Small intestine (tissue), 7 donors: ENCODE data around the gene SEZ6L. TPM values are rescaled to one million over a fixed set of nuclear protein-coding genes. Genes with fewer than 3 reads are reported as not detected.
A peak's percentile ranks its signal among the peaks of the same experiment; 100 is the strongest.
"Not testable (repeated sequence)": the region's sequence is repeated elsewhere in the genome, so short reads cannot be mapped to it uniquely, and the experiment has no call there.

Experiments
- DNase-seq, 2 donors: peaks; one replicate each; pipeline versions ENCODE4 v3.0.0 to v3.0.0-alpha.2; 2013
- FAIRE-seq: peaks from 2 replicates; lab custom pipeline; 2012; peaks lifted over from hg19 to GRCh38; lab: Jason Lieb, UNC
- H3K27ac ChIP-seq, 3 donors: one replicate each; pipeline ENCODE4 v1.5.1; 2013; ENCODE audit warnings: low read length in 2 of 3, mild to moderate bottlenecking in 2 of 3, control low read depth in 1 of 3, inconsistent platforms in 1 of 3, low read depth in 1 of 3, moderate library complexity in 1 of 3
- H3K27me3 ChIP-seq, 3 donors: one replicate each; pipeline ENCODE4 v1.6.1; 2013; ENCODE audit warnings: low read length in 3 of 3, inconsistent platforms in 1 of 3; ENCODE audit not compliant: control insufficient read depth in 3 of 3, insufficient read depth in 3 of 3
- H3K36me3 ChIP-seq, 3 donors: one replicate each; pipeline ENCODE4 v1.6.1; 2013; ENCODE audit warnings: low read length in 3 of 3, inconsistent platforms in 1 of 3, low read depth in 1 of 3, mild to moderate bottlenecking in 1 of 3, moderate library complexity in 1 of 3; ENCODE audit not compliant: control insufficient read depth in 3 of 3, insufficient read depth in 2 of 3
- H3K4me1 ChIP-seq, 3 donors: one replicate each; pipeline ENCODE4 v1.6.1; 2013; ENCODE audit warnings: low read length in 2 of 3, inconsistent platforms in 1 of 3, low read depth in 1 of 3, mild to moderate bottlenecking in 1 of 3, moderate library complexity in 1 of 3; ENCODE audit not compliant: control insufficient read depth in 3 of 3, insufficient read depth in 2 of 3
- H3K4me3 ChIP-seq, 3 donors: one replicate each; pipeline ENCODE4 v1.5.1; 2013; ENCODE audit warnings: low read length in 3 of 3, control low read depth in 1 of 3, inconsistent platforms in 1 of 3, low read depth in 1 of 3, mild to moderate bottlenecking in 1 of 3, moderate library complexity in 1 of 3
- H3K9me3 ChIP-seq, 2 donors: one replicate each; pipeline ENCODE4 v1.6.1; 2013; ENCODE audit warnings: low read depth in 1 of 2, low read length in 1 of 2; ENCODE audit not compliant: control insufficient read depth in 2 of 2, insufficient read depth in 1 of 2
- WGBS, 3 donors: extraction: QIAGEN DNeasy Blood & Tissue Kit; methylation state at CpG; one replicate each; pipeline ENCODE4 v1.1.7; 2013; 5-methylcytosine and 5-hydroxymethylcytosine counted together
- polyA plus RNA-seq, 4 donors: library from polyadenylated mRNA; stranded (reverse) in 3 of 4; unstranded in 1 of 4; fragments of 200-250 nt in 3 of 4; fragments of 120-200 nt in 1 of 4; gene quantifications; one replicate each; pipeline versions ENCODE4 v1.2.1 to v1.2.3, GENCODE V29; 2013
- donor health status: healthy with polysubstance abuse.
- donor health status: control.
- donor health status: control.
- donor health status: Bipolar disorder and iron deficiency.
- donor health status: healthy.

SEZ6L gene
- polyA plus RNA-seq, 4 donors: 0.25 to 0.91 TPM; not detected in 2

DNA sequence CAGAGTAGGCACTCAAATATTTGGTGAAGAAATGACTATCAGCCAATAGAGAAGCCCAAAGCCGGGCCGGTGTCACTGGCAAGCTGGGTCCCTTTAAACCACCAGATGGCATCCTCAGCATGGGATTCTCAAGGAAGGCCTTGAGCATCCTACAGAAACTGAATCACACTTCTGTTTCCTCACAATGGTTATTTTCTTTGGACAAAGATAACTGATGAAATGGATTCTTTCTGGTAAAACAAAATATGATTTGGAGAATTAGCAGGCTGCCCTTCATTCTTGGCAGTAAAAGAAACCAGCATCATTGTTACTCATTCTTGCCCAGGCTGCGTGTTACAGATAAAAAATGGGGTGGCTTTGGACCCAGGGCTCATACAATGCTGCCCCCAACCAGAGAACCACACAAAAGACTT lies 229.5 kb downstream of the SEZ6L start:
- H3K4me1 ChIP-seq: no peaks in the 10 kb centered on the region

GRCh38 chr22:26399289-26399688 lies 230.0 kb downstream of the SEZ6L start:
- Histone ChIP-seq H3K4me3 (no peak overlapping the region), H3K9me3 (no peaks in the 10 kb centered on the region), H3K4me1 (no peaks in the 10 kb centered on the region), H3K36me3 (no peaks in the 10 kb centered on the region), H3K27ac (no peak overlapping the region), H3K27me3 (peaks cover 0 to 3% (median 0%) of the 10 kb centered on the region in 3 donors)
- 65 to 72% (median 68%) methylated on average over 1 of the region's 1 CpG for WGBS, 3 donors
- no peak for DNase-seq
- no peak for FAIRE-seq

More for the DNA sequence above, 229.5 kb downstream of the SEZ6L start:
- Histone ChIP-seq H3K27me3 (peaks cover 0 to 3% (median 0%) of the 10 kb centered on the region in 3 donors), H3K4me3 (no peak overlapping the region), H3K9me3 (no peaks in the 10 kb centered on the region), H3K36me3 (no peaks in the 10 kb centered on the region), H3K27ac (no peak overlapping the region)
- 30 to 39% (median 33%) methylated on average over 3 of the region's 3 CpGs for WGBS, 3 donors
- peak; percentile 56 to 70 for DNase-seq
- no peak for FAIRE-seq

- Histone ChIP-seq H3K27ac (no peak overlapping the region), H3K4me1 (no peaks in the 10 kb centered on the region), H3K4me3 (no peak overlapping the region), H3K27me3 (peaks cover 0 to 3% (median 0%) of the 10 kb centered on the region in 3 donors), H3K36me3 (no peaks in the 10 kb centered on the region), H3K9me3 (no peaks in the 10 kb centered on the region)
- DNase-seq (no peak), FAIRE-seq (no peak)
- 75 to 79% (median 77%) methylated on average over 5 of the region's 5 CpGs for WGBS, 3 donors
These were observed 232.5 kb downstream of the SEZ6L start for GRCh38 chr22:26401726-26402125.

DNA sequence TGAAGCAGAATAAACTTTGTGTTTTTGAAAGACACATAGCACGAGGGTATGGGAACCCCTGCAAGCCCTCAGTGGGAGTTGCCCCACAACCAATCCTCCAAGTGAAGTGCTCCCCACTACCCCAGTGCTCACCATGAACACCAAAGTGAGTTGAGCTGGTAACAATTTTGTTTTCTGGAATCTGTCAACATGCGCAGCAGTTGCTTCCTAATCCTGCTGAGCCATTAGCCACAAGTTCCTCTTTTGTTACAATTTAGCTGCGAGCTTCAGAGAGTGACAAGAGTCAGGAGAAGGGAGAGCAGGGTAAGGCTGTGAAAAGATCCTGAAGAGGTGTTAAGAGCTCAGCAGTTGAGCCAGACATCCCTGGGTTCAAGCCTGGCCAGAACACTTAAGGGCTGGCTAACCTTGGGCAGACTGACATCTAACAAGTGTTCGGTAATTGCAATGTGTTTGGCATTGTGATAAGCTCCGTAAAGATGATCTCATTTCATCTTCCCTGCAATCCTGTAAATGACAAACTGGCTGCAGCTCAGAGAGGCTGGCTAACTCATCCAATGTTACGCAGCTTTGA lies 235.7 kb downstream of the SEZ6L start:
- no peaks in the 10 kb centered on the region for H3K9me3 ChIP-seq
- WGBS, 3 donors: 27 to 31% (median 29%) methylated on average over 6 of the region's 6 CpGs
- no peak for DNase-seq
- no peaks in the 10 kb centered on the region for H3K4me1 ChIP-seq
- no peak for FAIRE-seq
- H3K27ac ChIP-seq: no peak overlapping the region
- no peaks in the 10 kb centered on the region for H3K36me3 ChIP-seq
- peaks cover 0 to 3% (median 0%) of the 10 kb centered on the region in 3 donors for H3K27me3 ChIP-seq
- H3K4me3 ChIP-seq: no peak overlapping the region

DNA sequence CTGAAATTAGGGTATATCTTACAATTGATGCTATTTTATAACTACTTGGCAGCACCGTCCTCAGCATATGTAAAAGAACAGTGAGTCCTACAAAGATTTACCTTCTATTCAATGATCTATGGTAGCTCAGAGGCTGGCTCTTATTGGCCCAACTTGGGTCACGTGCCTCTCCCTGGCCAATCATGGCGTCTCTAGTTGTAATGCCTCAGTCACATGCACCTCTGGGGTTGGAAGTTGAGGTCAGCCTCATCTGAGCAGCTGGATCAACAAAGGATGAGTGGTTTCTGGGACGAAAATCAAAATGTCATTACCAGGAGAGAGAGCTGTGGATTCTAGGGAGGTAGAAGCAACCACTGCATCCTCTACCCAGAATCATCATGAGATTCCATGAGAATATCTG lies 236.9 kb downstream of the SEZ6L start:
- Histone ChIP-seq H3K9me3 (no peaks in the 10 kb centered on the region), H3K4me3 (no peak overlapping the region), H3K27ac (no peak overlapping the region), H3K4me1 (no peaks in the 10 kb centered on the region), H3K36me3 (no peaks in the 10 kb centered on the region), H3K27me3 (peaks cover 0 to 3% (median 2%) of the 10 kb centered on the region in 3 donors)
- DNase-seq (no peak), FAIRE-seq (no peak)
- 80 to 83% (median 80%) methylated on average over 4 of the region's 4 CpGs for WGBS, 3 donors

GRCh38 chr22:26408562-26409220 lies 239.4 kb downstream of the SEZ6L start:
- H3K4me3 ChIP-seq, FAIRE-seq, H3K36me3 ChIP-seq, H3K4me1 ChIP-seq, H3K27ac ChIP-seq, DNase-seq, H3K9me3 ChIP-seq, H3K27me3 ChIP-seq: not testable (repeated sequence)
- 85 to 92% (median 91%) methylated on average over 7 of the region's 7 CpGs for whole genome bisulfite sequencing, 3 donors

DNA sequence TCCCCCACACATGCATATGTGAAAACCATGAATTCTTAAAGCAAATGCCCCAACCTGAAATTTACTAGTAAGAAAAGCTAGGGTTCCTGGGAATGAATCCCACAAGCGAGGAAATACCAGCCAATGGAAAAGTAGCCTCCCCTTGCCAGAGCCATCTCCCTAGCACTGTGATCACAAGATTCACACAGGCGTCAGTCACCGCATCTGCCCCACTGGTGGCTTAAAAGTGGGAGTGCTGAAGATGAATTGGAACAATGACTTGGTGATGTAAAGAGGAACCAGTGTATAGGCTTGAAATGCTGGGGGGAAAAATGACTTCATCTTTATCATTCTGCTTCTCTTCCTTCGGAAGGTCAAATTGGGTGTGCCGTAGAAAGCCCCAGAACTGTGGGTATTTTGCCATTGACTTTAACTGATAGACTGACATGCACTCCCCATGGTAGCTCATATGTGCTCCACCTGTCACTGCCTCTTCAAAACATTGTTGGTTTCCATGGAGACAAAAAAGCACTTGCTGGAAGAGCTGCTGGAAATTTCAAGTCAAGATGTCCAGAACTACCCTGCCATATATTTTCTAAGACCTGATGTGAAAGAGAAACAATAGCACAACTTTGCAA lies 240.6 kb downstream of the SEZ6L start:
- FAIRE-seq: no peak

DNA sequence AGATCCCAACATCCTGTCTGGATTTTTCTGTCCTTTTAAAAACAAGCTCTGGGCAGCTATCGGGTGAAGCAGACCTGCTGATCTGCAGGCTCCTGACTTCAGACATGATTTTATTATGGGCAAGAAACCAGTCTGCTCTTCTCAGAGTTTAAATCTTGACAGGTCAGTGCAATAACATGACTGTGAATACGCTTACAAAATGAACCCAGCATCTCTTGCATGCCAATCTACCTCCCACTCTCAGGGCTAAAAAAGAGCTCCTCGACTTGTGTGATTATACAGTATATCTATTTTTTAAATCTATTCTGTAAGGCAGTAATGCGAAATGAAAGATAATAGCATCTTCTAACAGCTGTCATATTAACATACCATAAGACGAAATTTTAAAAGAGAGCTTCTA lies 241.1 kb downstream of the SEZ6L start:
- no peaks in the 10 kb centered on the region for H3K36me3 ChIP-seq
- WGBS, 3 donors: 73 to 80% (median 75%) methylated on average over 5 of the region's 5 CpGs
- H3K4me3 ChIP-seq: no peak overlapping the region
- peaks cover 0 to 2% (median 0%) of the 10 kb centered on the region in 3 donors for H3K27me3 ChIP-seq
- no peaks in the 10 kb centered on the region for H3K9me3 ChIP-seq
- H3K27ac ChIP-seq: no peak overlapping the region
- H3K4me1 ChIP-seq: no peaks in the 10 kb centered on the region
- DNase-seq: no peak
- FAIRE-seq: no peak

More for the DNA sequence above, 240.6 kb downstream of the SEZ6L start:
- no peaks in the 10 kb centered on the region for H3K4me1 ChIP-seq
- no peaks in the 10 kb centered on the region for H3K9me3 ChIP-seq
- H3K27me3 ChIP-seq: peaks cover 0 to 2% (median 0%) of the 10 kb centered on the region in 3 donors
- 46 to 71% (median 65%) methylated on average over 5 of the region's 5 CpGs for WGBS, 3 donors
- H3K27ac ChIP-seq: no peak overlapping the region
- no peak for DNase-seq
- H3K4me3 ChIP-seq: no peak overlapping the region
- H3K36me3 ChIP-seq: no peaks in the 10 kb centered on the region
